Liver (tissue), 9 donors: ENCODE results near the gene TRPM6. TPM values are rescaled to one million over a fixed set of nuclear protein-coding genes. Genes with fewer than 3 reads are reported as not detected.

Experiments
- DNase-seq: peaks from one replicate; pipeline ENCODE4 v3.0.0-alpha.2; 2017; ENCODE audit warnings: low spot score
- H3K27ac ChIP-seq, 2 donors: one replicate each; pipeline ENCODE4 v1.7.0; 2013; ENCODE audit warnings: inconsistent platforms in 2 of 2, low read length in 2 of 2, control low read depth in 1 of 2, low read depth in 1 of 2, mild to moderate bottlenecking in 1 of 2
- H3K27me3 ChIP-seq, 4 donors: one replicate each; pipeline versions ENCODE4 v1.6.1 to v1.7.0; 2013; ENCODE audit warnings: low read length in 3 of 4, inconsistent platforms in 1 of 4, mild to moderate bottlenecking in 1 of 4, moderate library complexity in 1 of 4; ENCODE audit not compliant: control insufficient read depth in 4 of 4, insufficient read depth in 4 of 4
- H3K36me3 ChIP-seq, 4 donors: one replicate each; pipeline versions ENCODE4 v1.6.1 to v1.7.0; 2013; ENCODE audit warnings: low read length in 3 of 4, mild to moderate bottlenecking in 3 of 4, low read depth in 1 of 4, moderate library complexity in 1 of 4; ENCODE audit not compliant: control insufficient read depth in 4 of 4, insufficient read depth in 3 of 4
- H3K4me1 ChIP-seq, 4 donors: one replicate each; pipeline versions ENCODE4 v1.6.1 to v1.7.0; 2013; ENCODE audit warnings: low read length in 3 of 4, mild to moderate bottlenecking in 3 of 4, moderate library complexity in 1 of 4; ENCODE audit not compliant: control insufficient read depth in 4 of 4, insufficient read depth in 4 of 4
- H3K4me3 ChIP-seq, 3 donors: one replicate each; pipeline versions ENCODE4 v1.6.1 to v1.7.0; 2013; ENCODE audit warnings: low read length in 3 of 3, control low read depth in 1 of 3, low read depth in 1 of 3, mild to moderate bottlenecking in 1 of 3
- H3K9ac ChIP-seq, 2 donors: one replicate each; pipeline ENCODE4 v1.7.0; 2013; ENCODE audit warnings: low read length in 2 of 2, mild to moderate bottlenecking in 2 of 2, moderate library complexity in 2 of 2, control low read depth in 1 of 2, low read depth in 1 of 2
- H3K9me3 ChIP-seq, 4 donors: one replicate each; pipeline versions ENCODE4 v1.6.1 to v1.7.0; 2013; ENCODE audit warnings: low read length in 3 of 4; ENCODE audit not compliant: control insufficient read depth in 4 of 4
- FOXA1 ChIP-seq: IDR thresholded peaks from 2 replicates; pipeline ENCODE4 v1.6.1; 2016; ENCODE audit warnings: antibody characterized with exemption
- FOXA2 ChIP-seq: IDR thresholded peaks from 2 replicates; pipeline ENCODE4 v1.6.1; 2016; ENCODE audit warnings: antibody characterized with exemption
- HNF4A ChIP-seq, 2 donors: conservative IDR thresholded peaks; 2 replicates each; pipeline ENCODE4 v1.6.1; 2016; ENCODE audit warnings: antibody characterized with exemption in 2 of 2, mild to moderate bottlenecking in 2 of 2
- RAD21 ChIP-seq, 2 donors: IDR thresholded peaks; 2 replicates each; pipeline ENCODE4 v1.6.1; 2016; ENCODE audit warnings: antibody characterized with exemption in 2 of 2, mild to moderate bottlenecking in 2 of 2
- TAF1 ChIP-seq: conservative IDR thresholded peaks from 2 replicates; pipeline ENCODE4 v1.6.1; 2016; ENCODE audit warnings: antibody characterized with exemption, mild to moderate bottlenecking
- YY1 ChIP-seq: IDR thresholded peaks from 2 replicates; pipeline ENCODE4 v1.6.1; 2016; ENCODE audit warnings: antibody characterized with exemption, mild to moderate bottlenecking
- WGBS: extraction: QIAGEN DNeasy Blood & Tissue Kit; methylation state at CpG from one replicate; pipeline ENCODE4 v1.1.7; 2013; 5-methylcytosine and 5-hydroxymethylcytosine counted together
- polyA plus RNA-seq, 2 donors: library from polyadenylated mRNA; stranded (reverse) in 1 of 2; unstranded in 1 of 2; fragments of 200-250 nt in 1 of 2; fragments of >200 nt in 1 of 2; fragmentation: Nextera tagmentation in 1 of 2; extraction: Ambion mirVana in 1 of 2; gene quantifications; one replicate each; pipeline versions ENCODE4 v1.2.1 to v1.2.3, GENCODE V29; 2013 to 2015
- total RNA-seq, 2 donors: library from RNA; depleted of rRNA; stranded (reverse); fragments of >200 nt; gene quantifications; one replicate each; pipeline ENCODE4 v1.2.3, GENCODE V29; 2014
- TF ChIP-seq, protein P1 (sequence below): IDR thresholded peaks from 2 replicates; pipeline ENCODE4 v1.6.1; 2016; ENCODE audit warnings: antibody characterized with exemption, mild to moderate bottlenecking
- TF ChIP-seq, protein P2 (sequence below): fragments of 150-350 bp; IDR thresholded peaks from 2 replicates; pipeline ENCODE4 v1.5.1; 2017; ENCODE audit warnings: improper control_type of control experiment, low read depth, low read length; ENCODE audit not compliant: missing input control
- donor health status: healthy.
- donor health status: healthy.
- donor health status: healthy.
- donor health status: healthy.
- donor health status: healthy.

The TRPM6 gene
- total and polyA plus RNA-seq, 4 donors, result 0.05 to 0.67 (median 0.10) TPM

DNA sequence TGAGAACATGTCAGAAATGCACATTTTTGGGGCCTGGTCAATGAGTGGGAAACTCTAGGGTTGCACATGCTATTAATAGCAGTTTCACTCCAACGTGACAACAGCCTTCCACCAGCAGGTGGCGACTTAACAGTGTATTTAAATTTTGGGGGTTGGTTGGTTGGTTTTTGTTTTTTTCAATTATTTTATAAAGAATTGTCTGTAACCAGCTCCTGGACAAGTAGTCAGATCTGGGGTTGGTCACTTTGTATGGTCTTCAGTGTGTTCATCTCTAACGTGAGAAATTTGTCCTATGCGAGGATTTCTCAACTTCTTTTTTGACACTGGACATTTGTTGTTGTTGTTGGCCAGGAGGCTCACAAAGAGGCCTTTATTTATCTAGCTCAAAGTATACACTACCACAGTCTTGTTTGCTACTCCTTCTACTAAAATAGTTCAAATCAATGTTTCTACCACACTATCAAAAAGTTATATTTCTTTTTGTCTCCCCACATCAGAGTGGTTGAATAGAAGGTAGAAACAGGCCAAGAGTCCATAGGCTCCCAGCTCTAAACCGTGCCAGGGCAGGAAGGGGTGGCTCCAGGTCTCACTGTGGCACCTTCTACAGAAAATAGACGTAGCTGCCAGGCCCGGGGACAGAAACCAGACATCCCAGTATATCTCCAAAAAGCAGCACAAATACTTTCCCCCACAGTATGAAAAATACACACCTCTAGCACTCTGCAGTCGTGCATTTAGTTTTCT lies 110.4 kb downstream of the TRPM6 start:
- Histone ChIP-seq H3K4me3 (no peak overlapping the region), H3K27me3 (no peaks in the 10 kb centered on the region), H3K9me3 (no peaks in the 10 kb centered on the region), H3K4me1 (no peaks in the 10 kb centered on the region), H3K36me3 (no peaks in the 10 kb centered on the region), H3K27ac (no peak overlapping the region), H3K9ac (no peak overlapping the region)
- TF ChIP-seq TAF1, result no peak
- TF ChIP-seq, protein P1, sequence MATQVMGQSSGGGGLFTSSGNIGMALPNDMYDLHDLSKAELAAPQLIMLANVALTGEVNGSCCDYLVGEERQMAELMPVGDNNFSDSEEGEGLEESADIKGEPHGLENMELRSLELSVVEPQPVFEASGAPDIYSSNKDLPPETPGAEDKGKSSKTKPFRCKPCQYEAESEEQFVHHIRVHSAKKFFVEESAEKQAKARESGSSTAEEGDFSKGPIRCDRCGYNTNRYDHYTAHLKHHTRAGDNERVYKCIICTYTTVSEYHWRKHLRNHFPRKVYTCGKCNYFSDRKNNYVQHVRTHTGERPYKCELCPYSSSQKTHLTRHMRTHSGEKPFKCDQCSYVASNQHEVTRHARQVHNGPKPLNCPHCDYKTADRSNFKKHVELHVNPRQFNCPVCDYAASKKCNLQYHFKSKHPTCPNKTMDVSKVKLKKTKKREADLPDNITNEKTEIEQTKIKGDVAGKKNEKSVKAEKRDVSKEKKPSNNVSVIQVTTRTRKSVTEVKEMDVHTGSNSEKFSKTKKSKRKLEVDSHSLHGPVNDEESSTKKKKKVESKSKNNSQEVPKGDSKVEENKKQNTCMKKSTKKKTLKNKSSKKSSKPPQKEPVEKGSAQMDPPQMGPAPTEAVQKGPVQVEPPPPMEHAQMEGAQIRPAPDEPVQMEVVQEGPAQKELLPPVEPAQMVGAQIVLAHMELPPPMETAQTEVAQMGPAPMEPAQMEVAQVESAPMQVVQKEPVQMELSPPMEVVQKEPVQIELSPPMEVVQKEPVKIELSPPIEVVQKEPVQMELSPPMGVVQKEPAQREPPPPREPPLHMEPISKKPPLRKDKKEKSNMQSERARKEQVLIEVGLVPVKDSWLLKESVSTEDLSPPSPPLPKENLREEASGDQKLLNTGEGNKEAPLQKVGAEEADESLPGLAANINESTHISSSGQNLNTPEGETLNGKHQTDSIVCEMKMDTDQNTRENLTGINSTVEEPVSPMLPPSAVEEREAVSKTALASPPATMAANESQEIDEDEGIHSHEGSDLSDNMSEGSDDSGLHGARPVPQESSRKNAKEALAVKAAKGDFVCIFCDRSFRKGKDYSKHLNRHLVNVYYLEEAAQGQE, result no peak
- TF ChIP-seq RAD21 (IDR thresholded peaks at IDR 0.05), result peak; percentile 78 to 80
- TF ChIP-seq, protein P2, sequence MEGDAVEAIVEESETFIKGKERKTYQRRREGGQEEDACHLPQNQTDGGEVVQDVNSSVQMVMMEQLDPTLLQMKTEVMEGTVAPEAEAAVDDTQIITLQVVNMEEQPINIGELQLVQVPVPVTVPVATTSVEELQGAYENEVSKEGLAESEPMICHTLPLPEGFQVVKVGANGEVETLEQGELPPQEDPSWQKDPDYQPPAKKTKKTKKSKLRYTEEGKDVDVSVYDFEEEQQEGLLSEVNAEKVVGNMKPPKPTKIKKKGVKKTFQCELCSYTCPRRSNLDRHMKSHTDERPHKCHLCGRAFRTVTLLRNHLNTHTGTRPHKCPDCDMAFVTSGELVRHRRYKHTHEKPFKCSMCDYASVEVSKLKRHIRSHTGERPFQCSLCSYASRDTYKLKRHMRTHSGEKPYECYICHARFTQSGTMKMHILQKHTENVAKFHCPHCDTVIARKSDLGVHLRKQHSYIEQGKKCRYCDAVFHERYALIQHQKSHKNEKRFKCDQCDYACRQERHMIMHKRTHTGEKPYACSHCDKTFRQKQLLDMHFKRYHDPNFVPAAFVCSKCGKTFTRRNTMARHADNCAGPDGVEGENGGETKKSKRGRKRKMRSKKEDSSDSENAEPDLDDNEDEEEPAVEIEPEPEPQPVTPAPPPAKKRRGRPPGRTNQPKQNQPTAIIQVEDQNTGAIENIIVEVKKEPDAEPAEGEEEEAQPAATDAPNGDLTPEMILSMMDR, result peak; percentile 84
- WGBS, result 29% methylated on average over 8 of the region's 8 CpGs
- DNase-seq, result peak; percentile 71

DNA sequence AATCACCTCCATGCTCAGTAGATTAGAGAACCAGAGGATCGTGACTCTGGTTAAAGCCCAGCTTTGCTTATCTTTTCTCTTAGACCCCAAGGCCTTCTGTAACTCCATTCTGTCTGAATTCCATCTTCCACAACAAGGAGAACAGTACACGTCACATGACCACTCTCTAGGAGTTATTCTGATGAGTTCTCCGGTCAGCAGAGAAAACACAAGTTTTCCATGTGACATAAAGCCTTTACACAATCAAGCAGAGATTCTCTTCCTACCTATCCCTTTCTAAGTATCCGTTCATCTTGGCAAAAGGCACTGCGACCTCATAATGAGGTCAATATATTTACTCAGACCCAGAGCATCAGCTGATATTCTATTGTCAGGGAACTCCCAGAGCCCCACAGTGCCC lies 112.3 kb downstream of the TRPM6 start:
- no peak for DNase-seq
- no peaks in the 10 kb centered on the region for H3K27me3 ChIP-seq

DNA sequence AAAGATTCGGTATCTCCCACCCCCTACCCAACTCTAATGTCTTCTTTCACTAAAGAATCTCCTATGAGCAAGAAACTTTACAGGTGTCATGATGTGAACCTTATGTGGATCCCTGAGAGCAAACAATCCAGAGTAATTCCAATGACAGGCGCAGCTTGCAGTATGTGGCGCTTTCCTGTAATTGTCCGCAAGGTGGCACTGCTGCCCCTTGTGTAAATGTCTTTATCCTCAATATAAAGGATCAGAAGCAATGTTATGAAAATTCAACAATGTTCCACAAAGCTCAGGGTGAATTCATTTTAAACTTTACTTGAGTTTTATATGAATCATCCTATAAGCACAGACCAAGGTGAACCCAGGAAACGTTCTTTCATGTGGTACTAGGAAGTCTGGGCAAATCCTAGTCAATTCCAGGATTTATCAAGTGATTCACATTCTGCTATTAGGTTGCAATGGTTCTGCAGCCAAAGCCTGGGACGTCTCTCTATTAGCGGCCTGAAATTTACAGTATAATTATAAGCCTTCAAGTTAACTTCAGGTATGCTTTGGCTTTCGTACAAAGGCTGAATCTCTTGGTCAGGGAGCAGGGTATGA lies 113.7 kb downstream of the TRPM6 start:
- Histone ChIP-seq H3K4me1 (no peaks in the 10 kb centered on the region), H3K9me3 (no peaks in the 10 kb centered on the region), H3K9ac (no peak overlapping the region), H3K27ac (no peak overlapping the region), H3K4me3 (no peak overlapping the region), H3K27me3 (no peaks in the 10 kb centered on the region), H3K36me3 (no peaks in the 10 kb centered on the region)
- peak; percentile 75 for DNase-seq
- TF ChIP-seq YY1 (no peak), RAD21 (IDR thresholded peaks at IDR 0.05) (peak; percentile 92 to 96), FOXA1 (no peak)
- TF ChIP-seq, protein P2, result peak; percentile 90
- 21% methylated on average over 8 of the region's 8 CpGs for WGBS

More for the DNA sequence above, 112.3 kb downstream of the TRPM6 start:
- Histone ChIP-seq H3K9me3 (no peaks in the 10 kb centered on the region), H3K4me3 (no peak overlapping the region), H3K27ac (no peak overlapping the region), H3K9ac (no peak overlapping the region), H3K4me1 (no peaks in the 10 kb centered on the region), H3K36me3 (no peaks in the 10 kb centered on the region)
- no peak for TF ChIP-seq FOXA2
- TF ChIP-seq HNF4A (conservative IDR thresholded peaks at IDR 0.05), result no peak
- TF ChIP-seq YY1, result no peak
- 74% methylated on average over 5 of the region's 5 CpGs for WGBS
